Caco-2 (cell line): ENCODE measurements around the gene HM13. TPM values are rescaled to one million over a fixed set of nuclear protein-coding genes. Genes with fewer than 3 reads are reported as not detected.
A peak's percentile ranks its signal among the peaks of the same experiment; 100 is the strongest.
"Not testable (repeated sequence)": the region's sequence is repeated elsewhere in the genome, so short reads cannot be mapped to it uniquely, and the experiment has no call there.

Experiments used
- BruUV-seq: library from RNA; stranded (reverse); fragments of 400-500 nt; replicated peaks from 2 replicates; lab custom pipeline; 2021; lab: Mats Ljungman, UMichigan
- CTCF ChIA-PET: fragments of 300-600 bp; sonication (Branson Sonifier 250); formaldehyde crosslinking; loops from one replicate; lab custom pipeline; 2022; ENCODE audit warnings: antibody characterized with exemption; lab: Charles Lee
- POLR2A ChIA-PET: fragments of 300-600 bp; sonication (Branson Sonifier 250); formaldehyde crosslinking; loops from one replicate; lab custom pipeline; 2022; ENCODE audit warnings: antibody characterized with exemption; lab: Charles Lee
- DNase-seq, 2 experiments: peaks; one replicate each; pipeline versions ENCODE4 v3.0.0 to v3.0.0-alpha.2; 2020 to 2022
- H3K27me3 ChIP-seq: replicated peaks from 2 replicates; pipeline ENCODE4 v1.6.0; 2011; ENCODE audit warnings: low read length; ENCODE audit not compliant: control insufficient read depth, insufficient read depth
- H3K36me3 ChIP-seq: 2 replicates; pipeline ENCODE4 v1.5.1; 2011; ENCODE audit warnings: low read length; ENCODE audit not compliant: control insufficient read depth, insufficient read depth
- H3K4me1 ChIP-seq: fragments of 250-450 bp; sonication (Bioruptor Pico); 2 replicates; pipeline ENCODE4 v1.5.1; 2020; ENCODE audit warnings: mild to moderate bottlenecking
- H3K4me3 ChIP-seq: 2 replicates; pipeline ENCODE4 v1.5.1; 2011; ENCODE audit warnings: low read depth, mild to moderate bottlenecking, control low read depth, low read length
- H3K9me3 ChIP-seq: fragments of 250-450 bp; sonication (Bioruptor Pico); 2 replicates; pipeline ENCODE4 v1.5.1; 2020; ENCODE audit warnings: mild to moderate bottlenecking, moderate library complexity
- H3K27ac Mint-ChIP-seq: one replicate; pipeline ENCODE4 v1.8.0; 2022; ENCODE audit warnings: mixed read lengths; ENCODE audit not compliant: unreplicated experiment
- H3K27me3 Mint-ChIP-seq: one replicate; pipeline ENCODE4 v1.8.0; 2022; ENCODE audit warnings: mixed read lengths; ENCODE audit not compliant: insufficient read depth, unreplicated experiment
- H3K36me3 Mint-ChIP-seq: one replicate; pipeline ENCODE4 v1.8.0; 2022; ENCODE audit warnings: mild to moderate bottlenecking, mixed read lengths; ENCODE audit not compliant: insufficient read depth, unreplicated experiment
- H3K4me1 Mint-ChIP-seq: one replicate; pipeline ENCODE4 v1.8.0; 2022; ENCODE audit warnings: low read depth, mixed read lengths; ENCODE audit not compliant: unreplicated experiment
- H3K4me3 Mint-ChIP-seq: one replicate; pipeline ENCODE4 v1.8.0; 2022; ENCODE audit warnings: mild to moderate bottlenecking, moderate library complexity, mixed read lengths; ENCODE audit not compliant: unreplicated experiment
- H3K9me3 Mint-ChIP-seq: one replicate; pipeline ENCODE4 v1.8.0; 2022; ENCODE audit warnings: mixed read lengths; ENCODE audit not compliant: unreplicated experiment
- CTCF ChIP-seq, 2 experiments: fragments of 200-600 bp in 1 of 2; IDR thresholded peaks; 1 replicate in 1 of 2; 2 replicates in 1 of 2; pipeline versions ENCODE4 v1.5.1 to v1.8.0; 2011 to 2022; ENCODE audit warnings: antibody characterized with exemption in 1 of 2, control low read depth in 1 of 2, inconsistent platforms in 1 of 2, low read depth in 1 of 2, low read length in 1 of 2, mild to moderate bottlenecking in 1 of 2, moderate library complexity in 1 of 2; ENCODE audit not compliant: insufficient read depth in 1 of 2, severe bottlenecking in 1 of 2, unreplicated experiment in 1 of 2
- intact Hi-C: fragments of 100-400 bp; cut with micrococcal nuclease; formaldehyde crosslinking; loops from one replicate; pipeline ENCODE4 v1.10.0; 2022; ENCODE audit not compliant: unreplicated experiment
- total RNA-seq: library from RNA; stranded (reverse); gene quantifications from 2 replicates; pipeline ENCODE4 v1.2.3, GENCODE V29; 2022

Gene HM13
- total RNA-seq, 1 experiment from 2014 or later: 443 TPM

- intact Hi-C loops: no loop called here
- no peaks in the 10 kb centered on the region for H3K9me3 Mint-ChIP-seq
- ChIA-PET POLR2A (interaction anchor here (0.5 kb wide), 1 partner anchor 20 kb away, joined by 6 read pairs; no protein-coding TSS in a partner anchor), CTCF (interaction anchor here (2.1 kb wide), 2 partner anchors 12 to 68 kb away, joined by 4 to 6 read pairs; no protein-coding TSS in a partner anchor)
- no peak for TF ChIP-seq CTCF (IDR thresholded peaks at IDR 0.05; ENCODE audit: insufficient read depth in 1 of 2, low read depth in 1 of 2, low read length in 1 of 2, severe bottlenecking in 1 of 2, unreplicated experiment in 1 of 2)
- no peak overlapping the region for H3K27ac Mint-ChIP-seq
- Histone ChIP-seq H3K4me1 (no peaks in the 10 kb centered on the region), H3K4me3 (no peak overlapping the region), H3K9me3 (no peaks in the 10 kb centered on the region), H3K36me3 (peaks cover 12% of the 10 kb centered on the region), H3K27me3 (no peaks in the 10 kb centered on the region)
- DNase-seq: no peak
- peaks cover 88% of the 10 kb centered on the region for H3K36me3 Mint-ChIP-seq
- no peaks in the 10 kb centered on the region for H3K4me1 Mint-ChIP-seq
- no TSS peak for BruUV-seq
- H3K27me3 Mint-ChIP-seq: no peaks in the 10 kb centered on the region
- no peak overlapping the region for H3K4me3 Mint-ChIP-seq
These were observed 30.4 kb downstream of the HM13 start for GRCh38 chr20:31544600-31544999.

- H3K27me3 ChIP-seq, POLR2A ChIA-PET, H3K4me3 Mint-ChIP-seq, H3K27me3 Mint-ChIP-seq, H3K27ac Mint-ChIP-seq, H3K9me3 ChIP-seq, BruUV-seq, H3K4me1 ChIP-seq, H3K4me3 ChIP-seq, DNase-seq, H3K4me1 Mint-ChIP-seq, CTCF ChIA-PET, intact Hi-C loops, H3K9me3 Mint-ChIP-seq: not testable (repeated sequence)
- H3K36me3 ChIP-seq: peaks cover 12% of the 10 kb centered on the region
- H3K36me3 Mint-ChIP-seq: peaks cover 88% of the 10 kb centered on the region
These were observed 31.4 kb downstream of the HM13 start for GRCh38 chr20:31545621-31546040.

DNA sequence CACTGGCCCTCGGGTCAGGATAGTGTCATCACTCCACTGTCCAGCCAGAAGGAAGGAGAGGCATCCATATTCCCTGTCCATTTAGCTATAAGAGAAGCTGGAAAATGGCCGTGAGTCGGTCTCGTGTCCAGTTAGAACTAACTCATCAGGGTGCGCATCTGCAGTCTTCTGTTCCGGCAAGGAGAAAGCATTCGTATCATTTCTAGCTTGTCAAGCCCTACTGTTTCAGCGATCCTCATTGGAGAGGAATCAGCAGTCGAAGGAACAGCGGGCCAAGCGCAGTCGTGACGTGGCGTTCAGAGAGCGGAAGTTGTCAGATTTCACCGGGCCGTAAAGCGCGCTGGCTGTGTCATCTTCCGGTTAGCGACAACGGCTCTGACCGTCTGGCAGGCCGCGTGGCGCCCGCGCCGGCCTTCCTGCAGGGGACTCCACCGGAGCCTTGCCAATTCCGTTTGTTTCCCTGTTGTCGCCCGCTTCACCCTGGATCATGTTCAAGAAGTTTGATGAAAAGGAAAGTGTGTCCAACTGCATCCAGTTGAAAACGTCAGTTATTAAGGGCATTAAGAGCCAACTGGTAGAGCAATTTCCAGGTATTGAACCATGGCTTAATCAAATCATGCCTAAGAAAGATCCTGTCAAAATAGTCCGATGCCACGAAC is 32.9 kb downstream of the HM13 start:
- Histone ChIP-seq H3K27me3 (no peaks in the 10 kb centered on the region), H3K4me3 (peak overlapping the region; percentile 26), H3K4me1 (peaks cover 2% of the 10 kb centered on the region; the same call in 1 of the 2 replicates), H3K9me3 (no peaks in the 10 kb centered on the region), H3K36me3 (peaks cover 11% of the 10 kb centered on the region)
- TF ChIP-seq CTCF (IDR thresholded peaks at IDR 0.05; ENCODE audit: insufficient read depth in 1 of 2, low read depth in 1 of 2, low read length in 1 of 2, severe bottlenecking in 1 of 2, unreplicated experiment in 1 of 2): peak in 1 of 2 experiments; percentile 11
- no TSS peak for BruUV-seq
- Mint-ChIP-seq H3K9me3 (no peaks in the 10 kb centered on the region), H3K36me3 (peaks cover 92% of the 10 kb centered on the region), H3K27ac (peak overlapping the region; percentile 80), H3K27me3 (no peaks in the 10 kb centered on the region), H3K4me1 (peaks cover 4% of the 10 kb centered on the region), H3K4me3 (peak overlapping the region; percentile 69)
- ChIA-PET POLR2A (interaction anchor here (0.8 kb wide), 1 partner anchor 26 kb away, joined by 3 read pairs; no protein-coding TSS in a partner anchor), CTCF (interaction anchor here (0.8 to 2.2 kb wide), 2 partner anchors 11 to 66 kb away, joined by 4 to 14 read pairs; no protein-coding TSS in a partner anchor)
- intact Hi-C loops: no loop called here
- DNase-seq: peak; percentile 81 to 85
